22Rv1 (cell line): Measurements from ENCODE around the gene P2RY8.

Source experiments
- H3K27ac ChIP-seq: fragments of 450-650 bp; 2 replicates; pipeline ENCODE4 v1.5.1; 2017
- ZFX ChIP-seq: fragments of 450-650 bp; IDR thresholded peaks from 2 replicates; pipeline ENCODE4 v1.6.1; 2017; ENCODE audit warnings: antibody characterized with exemption, borderline replicate concordance
- TF ChIP-seq, protein P1 (sequence below): fragments of 450-650 bp; IDR thresholded peaks from 2 replicates; pipeline ENCODE4 v1.5.1; 2017; ENCODE audit warnings: mild to moderate bottlenecking

The P2RY8 gene

DNA sequence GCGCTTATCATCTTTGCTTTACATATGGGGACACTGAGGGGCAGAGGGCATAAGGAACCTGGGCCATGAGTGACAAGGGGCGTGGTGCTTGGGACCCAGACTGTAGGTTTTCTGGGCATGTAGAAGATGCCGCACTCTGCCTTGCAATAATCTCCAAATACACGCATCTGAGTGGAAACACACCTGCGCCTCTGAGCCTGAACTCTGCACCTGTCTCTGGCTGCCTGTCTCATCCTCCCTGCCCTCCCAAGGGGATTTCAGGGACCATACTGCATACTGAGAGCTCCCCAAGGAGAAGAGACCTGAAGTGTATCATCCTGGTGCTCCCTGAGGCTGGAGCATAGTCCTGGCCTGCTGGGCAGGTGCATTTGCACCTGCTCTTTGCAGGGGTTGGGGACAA lies 49.6 kb downstream of the P2RY8 start:
- no peak overlapping the region for H3K27ac ChIP-seq
- TF ChIP-seq, protein P1, sequence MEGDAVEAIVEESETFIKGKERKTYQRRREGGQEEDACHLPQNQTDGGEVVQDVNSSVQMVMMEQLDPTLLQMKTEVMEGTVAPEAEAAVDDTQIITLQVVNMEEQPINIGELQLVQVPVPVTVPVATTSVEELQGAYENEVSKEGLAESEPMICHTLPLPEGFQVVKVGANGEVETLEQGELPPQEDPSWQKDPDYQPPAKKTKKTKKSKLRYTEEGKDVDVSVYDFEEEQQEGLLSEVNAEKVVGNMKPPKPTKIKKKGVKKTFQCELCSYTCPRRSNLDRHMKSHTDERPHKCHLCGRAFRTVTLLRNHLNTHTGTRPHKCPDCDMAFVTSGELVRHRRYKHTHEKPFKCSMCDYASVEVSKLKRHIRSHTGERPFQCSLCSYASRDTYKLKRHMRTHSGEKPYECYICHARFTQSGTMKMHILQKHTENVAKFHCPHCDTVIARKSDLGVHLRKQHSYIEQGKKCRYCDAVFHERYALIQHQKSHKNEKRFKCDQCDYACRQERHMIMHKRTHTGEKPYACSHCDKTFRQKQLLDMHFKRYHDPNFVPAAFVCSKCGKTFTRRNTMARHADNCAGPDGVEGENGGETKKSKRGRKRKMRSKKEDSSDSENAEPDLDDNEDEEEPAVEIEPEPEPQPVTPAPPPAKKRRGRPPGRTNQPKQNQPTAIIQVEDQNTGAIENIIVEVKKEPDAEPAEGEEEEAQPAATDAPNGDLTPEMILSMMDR = no peak
- no peak for TF ChIP-seq ZFX

DNA sequence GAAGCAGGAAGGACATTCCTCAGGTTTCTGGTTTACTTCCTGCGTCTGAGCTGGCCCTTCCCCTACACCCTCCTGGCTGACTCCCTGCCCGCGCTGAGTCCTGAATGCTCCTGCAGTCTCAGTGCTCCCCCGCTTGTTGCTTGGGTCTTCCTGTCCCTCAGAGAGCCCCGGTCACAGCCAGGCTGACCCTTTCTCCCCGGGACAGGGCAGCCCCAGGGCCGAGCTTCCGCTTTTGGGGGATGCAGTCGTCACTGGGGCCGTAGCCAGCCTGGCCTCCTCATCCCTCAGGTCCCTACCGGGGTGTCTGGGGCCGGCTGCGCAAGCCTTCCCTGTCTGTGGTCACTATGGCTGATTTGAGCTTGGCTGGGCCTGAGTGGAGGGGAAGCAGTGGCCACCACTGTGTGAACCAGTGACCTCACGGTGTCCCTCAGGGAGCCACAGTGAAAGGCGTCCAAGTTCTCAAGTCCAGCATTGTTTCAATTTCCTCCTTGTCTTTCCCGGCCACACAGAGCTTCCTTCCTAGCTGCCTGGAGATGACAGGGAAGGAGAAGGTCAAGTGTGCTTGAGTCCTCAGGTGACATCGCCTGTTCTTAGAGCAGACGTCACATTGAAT lies 50.1 kb downstream of the P2RY8 start:
- H3K27ac ChIP-seq = no peak overlapping the region
- no peak for TF ChIP-seq ZFX
- TF ChIP-seq, protein P1 = no peak

DNA sequence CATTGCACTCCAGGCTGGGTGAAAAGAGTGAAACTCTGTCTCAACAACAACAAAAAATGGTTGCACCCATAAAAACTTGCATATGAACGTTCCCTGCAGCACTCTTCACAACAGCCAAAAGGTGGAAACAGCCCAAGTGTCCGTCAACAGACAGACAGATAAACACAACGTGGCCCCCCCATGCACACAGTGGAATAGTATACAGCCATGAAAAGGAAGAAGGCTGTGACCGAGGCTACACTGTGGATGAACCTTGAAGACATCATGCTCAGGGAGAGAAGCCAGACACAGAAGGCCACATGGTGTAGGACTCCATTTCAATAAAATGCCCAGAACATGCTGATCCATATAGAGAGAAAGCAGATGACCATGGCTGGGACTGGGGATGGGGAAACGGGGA lies 50.8 kb downstream of the P2RY8 start:
- H3K27ac ChIP-seq = no peak overlapping the region
- TF ChIP-seq ZFX = no peak
- TF ChIP-seq, protein P1 = no peak

DNA sequence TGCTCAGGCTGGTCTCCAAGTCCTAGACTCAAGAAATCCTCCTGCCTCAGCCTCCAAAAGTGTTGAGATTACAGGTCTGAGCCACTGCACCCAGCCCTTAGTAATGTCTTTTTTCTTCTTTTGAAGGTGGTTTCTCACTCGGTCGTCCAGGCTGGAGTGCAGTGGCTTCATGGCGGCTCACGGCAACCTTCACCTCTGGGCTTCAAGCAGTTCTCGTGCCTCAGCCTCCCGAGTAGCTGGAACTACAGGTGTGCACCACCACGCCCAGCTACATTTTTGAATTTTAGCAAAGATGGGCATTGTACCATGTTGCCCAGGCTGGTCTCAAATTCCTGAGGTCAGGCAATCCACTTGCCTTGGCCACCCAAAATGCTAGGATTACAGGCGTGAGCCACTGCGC lies 52.0 kb downstream of the P2RY8 start:
- H3K27ac ChIP-seq = no peak overlapping the region
- TF ChIP-seq, protein P1 = no peak
- TF ChIP-seq ZFX = no peak

DNA sequence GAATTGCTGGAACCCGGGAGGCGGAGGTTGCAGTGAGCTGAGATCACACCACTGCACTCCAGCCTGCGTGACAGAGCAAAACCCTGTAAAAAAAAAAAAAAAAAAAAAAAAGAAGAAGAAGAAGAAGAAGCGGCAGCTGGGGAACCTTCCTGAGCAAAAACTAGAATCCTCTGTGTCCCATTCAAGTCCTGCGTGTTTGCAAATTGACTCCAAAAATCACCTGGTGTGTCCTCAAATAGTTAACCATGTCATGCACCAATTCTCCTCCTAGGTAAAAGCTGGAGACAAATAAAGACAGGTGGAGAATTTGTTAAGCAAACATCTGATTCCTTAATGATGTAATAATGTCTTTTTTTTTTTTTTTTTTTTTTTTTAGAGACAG lies 52.4 kb downstream of the P2RY8 start:
- TF ChIP-seq, protein P1 = no peak
- no peak for TF ChIP-seq ZFX

DNA sequence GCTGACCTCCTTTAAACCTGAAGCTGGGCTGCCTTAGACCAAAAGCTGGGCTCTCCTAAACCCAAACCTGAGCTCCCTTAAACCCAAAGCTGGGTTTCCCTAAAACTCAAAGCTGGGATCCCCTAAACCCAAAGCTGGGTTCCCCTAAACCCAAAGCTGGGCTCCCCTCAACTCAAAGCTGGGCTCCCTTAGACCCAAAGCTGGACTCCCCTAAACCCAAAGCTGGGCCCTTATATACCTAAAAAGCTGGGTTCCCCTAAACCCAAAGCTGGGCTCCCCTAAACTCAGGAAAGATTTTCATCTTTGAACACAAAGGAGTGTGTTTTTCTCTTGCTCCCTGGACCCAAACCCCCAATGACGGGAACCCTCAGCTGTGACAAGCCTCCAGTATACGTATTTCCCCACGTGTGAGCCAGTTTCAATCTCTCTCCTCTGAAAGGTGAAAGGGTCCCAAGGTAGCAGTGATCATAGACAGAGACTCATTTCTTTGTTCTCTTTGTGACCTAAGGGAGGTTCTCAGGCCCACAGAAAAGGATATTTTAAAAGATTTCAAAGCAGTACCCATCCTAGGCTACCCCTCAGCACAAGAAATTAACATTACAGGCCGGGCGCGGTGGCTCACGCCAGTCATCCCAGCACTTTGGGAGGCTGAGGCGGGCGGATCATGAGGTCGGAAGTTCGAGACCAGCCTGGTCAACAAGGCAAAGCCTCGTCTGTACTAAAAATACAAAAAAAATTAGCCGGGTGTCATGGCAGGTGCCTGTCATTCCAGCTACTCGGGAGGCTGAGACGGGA lies 52.9 kb downstream of the P2RY8 start:
- TF ChIP-seq, protein P1 = no peak
- no peak for TF ChIP-seq ZFX
- no peak overlapping the region for H3K27ac ChIP-seq

More for the DNA sequence above, 52.4 kb downstream of the P2RY8 start:
- H3K27ac ChIP-seq = no peak overlapping the region

DNA sequence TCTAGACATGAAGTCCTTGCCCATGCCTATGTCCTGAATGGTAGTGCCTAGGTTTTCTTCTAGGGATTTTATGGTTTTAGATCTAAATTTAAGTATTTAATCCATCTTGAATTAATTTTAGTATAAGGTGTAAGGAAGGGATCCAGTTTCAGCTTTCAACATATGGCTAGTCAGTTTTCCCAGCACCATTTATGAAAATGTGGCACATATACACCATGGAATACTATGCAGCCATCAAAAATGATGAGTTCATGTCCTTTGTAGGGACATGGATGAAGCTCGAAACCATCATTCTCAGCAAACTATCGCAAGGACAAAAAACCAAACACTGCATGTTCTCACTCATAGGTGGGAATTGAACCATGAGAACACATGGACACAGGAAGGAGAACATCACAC lies 54.5 kb downstream of the P2RY8 start:
- H3K27ac ChIP-seq = 0 out of 2 replicates have a peak overlapping the region, but pooled peaks have one; percentile 38
